OCI-LY3 (cell line): Measurements from ENCODE around the gene GRAMD1C.

Source experiments
- H2AFZ ChIP-seq: fragments of 200-600, 300-600 bp; shearing (Covaris generic); 2 replicates; pipeline ENCODE4 v1.6.0; 2014; ENCODE audit warnings: antibody characterized with exemption, low read depth, low read length
- H3K27ac ChIP-seq: fragments of 200-600, 300-600 bp; sonication (generic); 2 replicates; pipeline ENCODE4 v1.5.1; 2014; ENCODE audit warnings: mild to moderate bottlenecking, low read length, moderate library complexity, mixed read lengths
- H3K27me3 ChIP-seq: fragments of 200-600, 300-600 bp; sonication (generic); 2 replicates; pipeline ENCODE4 v1.6.1; 2014; ENCODE audit warnings: low read depth, low read length, mixed read lengths
- H3K36me3 ChIP-seq: fragments of 200-600, 300-600 bp; sonication (generic); replicated peaks from 2 replicates; pipeline ENCODE3; 2014; ENCODE audit warnings: low read depth, low read length, mixed read lengths
- H3K4me1 ChIP-seq: fragments of 300-600, 200-600 bp; sonication (generic); 2 replicates; pipeline ENCODE4 v1.6.1; 2014; ENCODE audit warnings: low read length, mixed read lengths
- H3K4me2 ChIP-seq: fragments of 200-600, 300-600 bp; sonication (generic); 2 replicates; pipeline ENCODE4 v1.6.1; 2014; ENCODE audit warnings: low read length, mixed read lengths
- H3K4me3 ChIP-seq: fragments of 300-600, 200-600 bp; sonication (generic); 2 replicates; pipeline ENCODE4 v1.5.1; 2014; ENCODE audit warnings: antibody characterized with exemption, mild to moderate bottlenecking, low read length, moderate library complexity
- H3K79me2 ChIP-seq: fragments of 300-600, 200-600 bp; shearing (Covaris generic); 2 replicates; pipeline ENCODE4 v1.6.1; 2014; ENCODE audit warnings: mild to moderate bottlenecking, low read length, mixed read lengths
- H3K9ac ChIP-seq: fragments of 300-600, 200-600 bp; shearing (Covaris generic); 2 replicates; pipeline ENCODE4 v1.6.0; 2014; ENCODE audit warnings: mild to moderate bottlenecking, low read length, moderate library complexity
- H3K9me3 ChIP-seq: fragments of 200-600, 300-600 bp; shearing (Covaris generic); 2 replicates; pipeline ENCODE4 v1.6.1; 2014; ENCODE audit warnings: low read length, mixed read lengths; ENCODE audit not compliant: insufficient read depth
- H4K20me1 ChIP-seq: fragments of 200-600, 300-600 bp; sonication (generic); 2 replicates; pipeline ENCODE4 v1.6.1; 2016; ENCODE audit warnings: low read length, mixed read lengths; ENCODE audit not compliant: insufficient read depth
- EZH2phosphoT487 ChIP-seq: fragments of 200-600 bp; shearing (Covaris generic); IDR thresholded peaks from 2 replicates; pipeline ENCODE4 v1.6.1; 2018; ENCODE audit warnings: antibody characterized with exemption, mixed run types, low read depth
- TF ChIP-seq, protein P1 (sequence below): fragments of 200-600, 300-600 bp; sonication (generic); IDR thresholded peaks from 2 replicates; pipeline ENCODE4 v1.5.1; 2014; ENCODE audit warnings: antibody characterized with exemption, low read length, low read depth

Gene GRAMD1C

DNA sequence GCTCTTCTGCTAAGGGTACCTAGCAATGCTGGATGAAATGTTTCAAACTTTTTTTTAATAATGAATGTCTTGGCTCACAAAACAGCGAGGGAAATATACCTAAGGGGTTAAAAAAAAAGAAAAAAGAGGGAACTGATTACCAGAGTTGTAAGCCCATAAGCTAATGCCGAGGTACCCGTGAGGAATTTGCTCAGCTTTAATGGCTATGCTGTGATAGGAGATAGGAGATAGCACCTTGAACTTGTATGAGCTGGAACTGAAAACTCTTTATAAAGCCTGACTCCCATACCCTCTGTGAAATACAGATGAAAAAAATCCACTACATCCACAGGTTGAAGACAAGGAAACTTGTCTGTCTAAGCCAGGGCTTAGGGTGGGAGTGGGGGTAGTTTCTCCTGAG, 13.9 kb downstream of the GRAMD1C start:
- H3K4me3 ChIP-seq, result no peak overlapping the region
- no peaks in the 10 kb centered on the region for H3K36me3 ChIP-seq
- H3K27me3 ChIP-seq, result 0 out of 2 replicates have a peak, but pooled peaks cover 9% of the 10 kb centered on the region
- H2AFZ ChIP-seq, result no peak overlapping the region
- TF ChIP-seq, protein P1, sequence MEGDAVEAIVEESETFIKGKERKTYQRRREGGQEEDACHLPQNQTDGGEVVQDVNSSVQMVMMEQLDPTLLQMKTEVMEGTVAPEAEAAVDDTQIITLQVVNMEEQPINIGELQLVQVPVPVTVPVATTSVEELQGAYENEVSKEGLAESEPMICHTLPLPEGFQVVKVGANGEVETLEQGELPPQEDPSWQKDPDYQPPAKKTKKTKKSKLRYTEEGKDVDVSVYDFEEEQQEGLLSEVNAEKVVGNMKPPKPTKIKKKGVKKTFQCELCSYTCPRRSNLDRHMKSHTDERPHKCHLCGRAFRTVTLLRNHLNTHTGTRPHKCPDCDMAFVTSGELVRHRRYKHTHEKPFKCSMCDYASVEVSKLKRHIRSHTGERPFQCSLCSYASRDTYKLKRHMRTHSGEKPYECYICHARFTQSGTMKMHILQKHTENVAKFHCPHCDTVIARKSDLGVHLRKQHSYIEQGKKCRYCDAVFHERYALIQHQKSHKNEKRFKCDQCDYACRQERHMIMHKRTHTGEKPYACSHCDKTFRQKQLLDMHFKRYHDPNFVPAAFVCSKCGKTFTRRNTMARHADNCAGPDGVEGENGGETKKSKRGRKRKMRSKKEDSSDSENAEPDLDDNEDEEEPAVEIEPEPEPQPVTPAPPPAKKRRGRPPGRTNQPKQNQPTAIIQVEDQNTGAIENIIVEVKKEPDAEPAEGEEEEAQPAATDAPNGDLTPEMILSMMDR, result no peak
- no peak for TF ChIP-seq EZH2phosphoT487
- no peaks in the 10 kb centered on the region for H3K79me2 ChIP-seq
- H3K4me1 ChIP-seq, result no peaks in the 10 kb centered on the region
- H3K27ac ChIP-seq, result no peak overlapping the region
- H4K20me1 ChIP-seq, result no peaks in the 10 kb centered on the region
- no peak overlapping the region for H3K9ac ChIP-seq
- no peak overlapping the region for H3K4me2 ChIP-seq
- H3K9me3 ChIP-seq, result no peaks in the 10 kb centered on the region

DNA sequence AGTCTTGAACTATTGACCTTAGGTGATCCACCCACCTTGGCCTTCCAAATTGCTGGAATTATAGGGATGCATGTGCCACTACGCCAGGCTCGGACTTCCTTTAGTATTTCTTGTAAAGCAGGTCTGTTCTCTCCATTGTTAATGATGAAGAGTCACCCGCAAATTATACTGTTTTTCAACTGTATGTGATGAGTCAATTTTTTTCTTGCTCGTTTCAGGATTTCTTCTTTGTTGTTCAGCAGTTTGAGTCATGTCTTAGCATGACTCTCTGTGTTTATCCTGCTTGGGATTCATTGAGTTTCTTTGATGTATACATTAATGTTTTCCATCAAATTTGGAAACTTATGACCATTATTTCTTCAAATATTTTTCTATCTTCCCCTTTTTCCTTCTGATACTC, 28.9 kb downstream of the GRAMD1C start:
- Histone ChIP-seq H3K4me2 (no peak overlapping the region), H2AFZ (no peak overlapping the region), H3K27me3 (no peaks in the 10 kb centered on the region), H3K9me3 (no peaks in the 10 kb centered on the region), H3K79me2 (no peaks in the 10 kb centered on the region), H3K9ac (no peak overlapping the region), H3K4me3 (no peak overlapping the region), H4K20me1 (no peaks in the 10 kb centered on the region), H3K27ac (no peak overlapping the region), H3K36me3 (peaks cover 2% of the 10 kb centered on the region), H3K4me1 (no peaks in the 10 kb centered on the region)
- TF ChIP-seq EZH2phosphoT487, result no peak
- TF ChIP-seq, protein P1, result no peak

DNA sequence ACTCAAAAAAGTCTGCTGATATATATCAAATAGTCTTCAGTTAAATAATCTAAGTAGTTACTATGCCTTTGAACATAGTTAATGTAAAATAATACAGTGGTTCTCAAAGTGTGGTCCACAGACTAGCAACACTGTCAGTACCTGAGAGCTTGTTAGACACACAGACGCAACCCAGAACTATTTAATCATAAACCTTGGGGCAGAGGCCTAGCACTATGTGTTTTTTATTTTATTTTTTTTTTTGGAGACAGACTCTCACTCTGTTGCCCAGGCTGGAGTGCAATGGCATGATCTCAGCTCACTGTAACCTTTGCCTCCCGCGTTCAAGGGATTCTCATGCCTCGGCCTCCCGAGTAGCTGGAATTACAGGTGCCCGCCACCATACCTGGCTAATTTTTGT, 34.7 kb downstream of the GRAMD1C start:
- no peak overlapping the region for H2AFZ ChIP-seq
- H3K4me2 ChIP-seq, result no peak overlapping the region
- TF ChIP-seq, protein P1, result no peak
- no peak for TF ChIP-seq EZH2phosphoT487
- H3K36me3 ChIP-seq, result no peaks in the 10 kb centered on the region
- no peaks in the 10 kb centered on the region for H4K20me1 ChIP-seq
- H3K9me3 ChIP-seq, result no peaks in the 10 kb centered on the region
- H3K4me1 ChIP-seq, result no peaks in the 10 kb centered on the region
- H3K4me3 ChIP-seq, result no peak overlapping the region
- no peak overlapping the region for H3K27ac ChIP-seq
- H3K27me3 ChIP-seq, result no peaks in the 10 kb centered on the region
- H3K79me2 ChIP-seq, result no peaks in the 10 kb centered on the region
- no peak overlapping the region for H3K9ac ChIP-seq

DNA sequence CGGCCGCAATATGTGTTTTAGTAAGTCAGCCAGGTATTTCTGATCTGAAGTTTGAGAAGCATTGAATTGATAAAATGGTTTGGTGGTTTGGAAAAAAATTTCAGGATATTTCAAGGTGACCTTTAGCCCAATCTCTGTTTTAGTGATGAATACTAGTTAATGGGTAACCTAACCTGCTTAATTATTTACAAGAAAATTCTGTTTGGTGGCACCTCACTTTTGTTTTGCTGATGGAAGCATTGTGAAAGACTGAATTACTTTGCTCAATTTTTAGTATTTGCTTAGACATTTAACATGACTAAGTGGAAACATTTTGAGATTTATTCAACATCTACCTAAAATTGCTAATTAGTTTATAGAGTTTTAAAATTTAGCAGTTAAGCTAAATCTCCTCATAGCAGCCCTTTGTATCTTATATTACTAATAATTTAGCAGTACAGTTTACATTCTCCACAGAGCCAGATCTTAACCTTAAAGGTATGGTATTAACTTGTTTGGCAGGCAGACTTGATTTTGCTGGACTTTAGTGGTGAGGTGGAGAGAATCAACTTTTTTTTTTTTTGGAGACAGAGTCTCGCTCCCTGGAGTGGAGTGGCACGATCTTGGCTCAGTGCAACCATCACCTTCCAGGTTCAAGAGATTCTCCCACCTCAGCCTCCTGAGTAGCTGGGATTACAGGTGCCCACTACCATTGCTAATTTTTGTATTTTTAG, 35.4 kb downstream of the GRAMD1C start:
- Histone ChIP-seq H4K20me1 (no peaks in the 10 kb centered on the region), H3K4me2 (no peak overlapping the region), H3K27ac (no peak overlapping the region), H3K27me3 (no peaks in the 10 kb centered on the region), H3K79me2 (no peaks in the 10 kb centered on the region), H3K9ac (no peak overlapping the region), H3K9me3 (no peaks in the 10 kb centered on the region), H3K4me1 (no peaks in the 10 kb centered on the region), H3K4me3 (no peak overlapping the region), H2AFZ (no peak overlapping the region), H3K36me3 (no peaks in the 10 kb centered on the region)
- TF ChIP-seq EZH2phosphoT487, result no peak
- TF ChIP-seq, protein P1, result no peak
